GM12878 (cell line): ENCODE results near the gene ADAM19. TPM values are rescaled to one million over a fixed set of nuclear protein-coding genes. Genes with fewer than 3 reads are reported as not detected.

Experiments used
- ATAC-seq: fragments of 200-7000 bp; cut with Tn5 transposase; 3 replicates; pipeline ENCODE4 v1.9.1; 2020; ENCODE audit warnings: mild to moderate bottlenecking, moderate library complexity
- BruUV-seq: library from RNA; stranded (reverse); fragments of 400-500 nt; replicated peaks from 2 replicates; lab custom pipeline; 2021; lab: Mats Ljungman, UMichigan
- CTCF ChIA-PET: fragments of 300-600 bp; sonication (Branson Sonifier 250); formaldehyde crosslinking; extraction: SDS; loops from one replicate; lab custom pipeline; 2021; ENCODE audit warnings: inconsistent platforms; lab: Yijun Ruan, JAX
- POLR2A ChIA-PET: fragments of 350-600 bp; formaldehyde crosslinking; extraction: SDS; loops from one replicate; lab custom pipeline; 2021; ENCODE audit warnings: inconsistent platforms; lab: Charles Lee
- RAD21 ChIA-PET: fragments of 300-600 bp; sonication (Branson Sonifier 250); formaldehyde crosslinking; loops from one replicate; lab custom pipeline; 2023; ENCODE audit warnings: antibody characterized with exemption; ENCODE audit not compliant: unreplicated experiment; lab: Charles Lee
- SMC1A ChIA-PET: fragments of 300-600 bp; sonication (Branson Sonifier 250); formaldehyde crosslinking; loops from one replicate; lab custom pipeline; 2023; ENCODE audit not compliant: unreplicated experiment, uncharacterized antibody; lab: Charles Lee
- DNase-seq: peaks from one replicate; pipeline ENCODE4 v3.0.0-alpha.2; 2011; ENCODE audit warnings: low read depth, low spot score
- FAIRE-seq: peaks from 3 replicates; lab custom pipeline; 2011; peaks lifted over from hg19 to GRCh38; lab: Jason Lieb, UNC
- H2AFZ ChIP-seq: 2 replicates; pipeline ENCODE4 v1.6.0; 2011; ENCODE audit warnings: low read depth, low read length, control low read depth; ENCODE audit not compliant: control insufficient read depth
- H3K27ac ChIP-seq: 2 replicates; pipeline ENCODE4 v1.5.1; 2011; ENCODE audit warnings: control low read depth; ENCODE audit not compliant: control insufficient read depth, insufficient read depth
- H3K27me3 ChIP-seq, 2 experiments: replicated peaks in 1 of 2; 2 replicates each; pipeline versions ENCODE4 v1.6.0 to v1.6.1; 2011; ENCODE audit warnings: low read length in 1 of 2; ENCODE audit not compliant: control insufficient read depth in 2 of 2, insufficient read depth in 2 of 2
- H3K36me3 ChIP-seq, 2 experiments: 2 replicates each; pipeline ENCODE4 v1.5.1; 2011; ENCODE audit warnings: low read length in 1 of 2; ENCODE audit not compliant: control insufficient read depth in 2 of 2, insufficient read depth in 2 of 2
- H3K4me1 ChIP-seq: 2 replicates; pipeline ENCODE4 v1.6.1; 2011; ENCODE audit warnings: mild to moderate bottlenecking, low read length, moderate library complexity, mixed read lengths; ENCODE audit not compliant: control insufficient read depth, insufficient read depth
- H3K4me2 ChIP-seq: 2 replicates; pipeline ENCODE4 v1.6.0; 2011; ENCODE audit warnings: control low read depth; ENCODE audit not compliant: control insufficient read depth, insufficient read depth
- H3K4me3 ChIP-seq: fragments of 200-600 bp; sonication (generic); 2 replicates; pipeline ENCODE4 v1.5.1; 2016
- H3K79me2 ChIP-seq: 2 replicates; pipeline ENCODE4 v1.6.0; 2011; ENCODE audit warnings: low read length; ENCODE audit not compliant: control insufficient read depth, insufficient read depth
- H3K9ac ChIP-seq: 2 replicates; pipeline ENCODE4 v1.8.0; 2011; ENCODE audit warnings: low read length, control low read depth, mixed read lengths; ENCODE audit not compliant: control insufficient read depth, insufficient read depth
- H3K9me3 ChIP-seq: replicated peaks from 3 replicates; pipeline ENCODE4 v1.5.1; 2011; ENCODE audit warnings: mild to moderate bottlenecking, low read length; ENCODE audit not compliant: control insufficient read depth, insufficient read depth
- H4K20me1 ChIP-seq: 2 replicates; pipeline ENCODE4 v1.6.0; 2011; ENCODE audit not compliant: control insufficient read depth, insufficient read depth
- ATF7 ChIP-seq: fragments of 450-650 bp; IDR thresholded peaks from 2 replicates; pipeline ENCODE4 v1.6.1; 2016; ENCODE audit warnings: low read depth, mild to moderate bottlenecking
- BHLHE40 ChIP-seq, 2 experiments: fragments of 450-650 bp in 1 of 2; IDR thresholded peaks; 2 replicates each; pipeline ENCODE4 v1.6.1; 2011 to 2017; ENCODE audit warnings: low read depth in 2 of 2, borderline replicate concordance in 1 of 2, improper control_type of control experiment in 1 of 2, low read length in 1 of 2, mild to moderate bottlenecking in 1 of 2
- BRCA1 ChIP-seq: IDR thresholded peaks from 2 replicates; pipeline ENCODE4 v1.6.1; 2011; ENCODE audit warnings: low read depth, low read length, improper control_type of control experiment
- CREB1 ChIP-seq: IDR thresholded peaks from 2 replicates; pipeline ENCODE4 v1.6.1; 2012; ENCODE audit warnings: low read depth, mild to moderate bottlenecking, inconsistent platforms
- DPF2 ChIP-seq: fragments of 450-650 bp; IDR thresholded peaks from 2 replicates; pipeline ENCODE4 v1.6.1; 2017; ENCODE audit warnings: mild to moderate bottlenecking
- EZH2 ChIP-seq: IDR thresholded peaks from 2 replicates; pipeline ENCODE4 v1.6.1; 2012; ENCODE audit warnings: low read depth, mild to moderate bottlenecking, control low read depth, inconsistent platforms, low read length, borderline replicate concordance; ENCODE audit not compliant: control insufficient read depth
- IKZF2 ChIP-seq, 2 experiments: fragments of 450-650 bp; IDR thresholded peaks; 2 replicates each; pipeline ENCODE4 v1.6.1; 2017; ENCODE audit warnings: mild to moderate bottlenecking in 2 of 2, moderate library complexity in 2 of 2
- JUNB ChIP-seq: IDR thresholded peaks from 2 replicates; pipeline ENCODE4 v1.6.1; 2016; ENCODE audit warnings: antibody characterized with exemption, mild to moderate bottlenecking
- KAT2A ChIP-seq: conservative IDR thresholded peaks from 2 replicates; pipeline ENCODE4 v1.6.1; 2011; ENCODE audit warnings: low read depth, low read length; ENCODE audit not compliant: control insufficient read depth
- LARP7 ChIP-seq: fragments of 450-650 bp; IDR thresholded peaks from 2 replicates; pipeline ENCODE4 v1.6.1; 2017; ENCODE audit warnings: mild to moderate bottlenecking
- MXI1 ChIP-seq: fragments of 150-350 bp; IDR thresholded peaks from 2 replicates; pipeline ENCODE4 v1.6.1; 2011; ENCODE audit warnings: low read depth, mild to moderate bottlenecking, inconsistent platforms, low read length, improper control_type of control experiment
- NFIC ChIP-seq: IDR thresholded peaks from 2 replicates; pipeline ENCODE4 v1.6.1; 2012; ENCODE audit warnings: low read depth, mild to moderate bottlenecking, inconsistent platforms, low read length, moderate library complexity
- PAX5 ChIP-seq: IDR thresholded peaks from 2 replicates; pipeline ENCODE4 v1.6.1; 2011; ENCODE audit warnings: low read depth, low read length, borderline replicate concordance
- POLR2AphosphoS2 ChIP-seq: IDR thresholded peaks from 2 replicates; pipeline ENCODE4 v1.6.1; 2011; ENCODE audit warnings: low read depth, mild to moderate bottlenecking, low read length, improper control_type of control experiment, moderate library complexity
- POLR2AphosphoS5 ChIP-seq: IDR thresholded peaks from 2 replicates; pipeline ENCODE4 v1.6.1; 2011; ENCODE audit warnings: mild to moderate bottlenecking, low read length, inconsistent platforms
- RAD21 ChIP-seq: IDR thresholded peaks from 2 replicates; pipeline ENCODE4 v1.6.1; 2011; ENCODE audit warnings: mild to moderate bottlenecking, low read depth, low read length, moderate library complexity; ENCODE audit not compliant: insufficient read depth
- SKIL ChIP-seq: fragments of 450-650 bp; IDR thresholded peaks from 2 replicates; pipeline ENCODE4 v1.6.1; 2017; ENCODE audit warnings: mild to moderate bottlenecking, low read depth, inconsistent platforms; ENCODE audit not compliant: poor library complexity, severe bottlenecking
- USF2 ChIP-seq: IDR thresholded peaks from 2 replicates; pipeline ENCODE4 v1.6.1; 2011; ENCODE audit warnings: low read depth, low read length, improper control_type of control experiment, borderline replicate concordance
- ZNF217 ChIP-seq: fragments of 450-650 bp; IDR thresholded peaks from 2 replicates; pipeline ENCODE4 v1.6.1; 2017; ENCODE audit warnings: antibody characterized with exemption, mild to moderate bottlenecking
- ZNF24 ChIP-seq: fragments of 450-650 bp; IDR thresholded peaks from 2 replicates; pipeline ENCODE4 v1.6.1; 2017; ENCODE audit warnings: antibody characterized with exemption, mild to moderate bottlenecking
- in situ Hi-C: fragments of 300-500 bp; cut with MboI; formaldehyde crosslinking; loops from 9 replicates; pipeline ENCODE4 v1.14.3; 2018; ENCODE audit warnings: mixed read lengths
- intact Hi-C: fragments of 100-400 bp; cut with micrococcal nuclease; formaldehyde crosslinking; loops from one replicate; pipeline ENCODE4 v1.14.2; 2022; ENCODE audit not compliant: unreplicated experiment
- polyA plus RNA-seq, 11 experiments: library from polyadenylated mRNA; depleted of rRNA in 4 of 11; unstranded in 6 of 11; stranded (reverse) in 5 of 11; fragments of >200 nt; fragmentation: Nextera tagmentation in 4 of 11; fragmentation: Illumina TruSeq in 1 of 11; extraction: Ambion mirVana in 4 of 11; extraction: Trizol in 1 of 11; gene quantifications; 1 replicate in 1 of 11; 2 replicates in 10 of 11; pipeline versions ENCODE4 v1.2.1 to v1.2.3, GENCODE V29; 2011 to 2016; ENCODE audit warnings: inconsistent platforms in 2 of 11, missing spikeins in 2 of 11, low read depth in 1 of 11
- total RNA-seq, 4 experiments: library from RNA; depleted of rRNA in 3 of 4; stranded (reverse); fragments of >200 nt in 3 of 4; fragmentation: Illumina TruSeq in 1 of 4; extraction: Trizol in 1 of 4; gene quantifications; 2 replicates each; pipeline versions ENCODE4 v1.2.1 to v1.2.3, GENCODE V29; 2013 to 2021
- TF ChIP-seq, protein P1 (sequence below): fragments of 450-650 bp; IDR thresholded peaks from 2 replicates; pipeline ENCODE4 v1.6.1; 2017; ENCODE audit warnings: low read depth, mild to moderate bottlenecking, moderate library complexity

ADAM19 gene
- total and polyA plus RNA-seq, 10 of the 15 experiments (the other 5 are each of a cell fraction or from before 2014, with no cell fraction given): 16.0 to 92.8 (median 44.7) TPM

DNA sequence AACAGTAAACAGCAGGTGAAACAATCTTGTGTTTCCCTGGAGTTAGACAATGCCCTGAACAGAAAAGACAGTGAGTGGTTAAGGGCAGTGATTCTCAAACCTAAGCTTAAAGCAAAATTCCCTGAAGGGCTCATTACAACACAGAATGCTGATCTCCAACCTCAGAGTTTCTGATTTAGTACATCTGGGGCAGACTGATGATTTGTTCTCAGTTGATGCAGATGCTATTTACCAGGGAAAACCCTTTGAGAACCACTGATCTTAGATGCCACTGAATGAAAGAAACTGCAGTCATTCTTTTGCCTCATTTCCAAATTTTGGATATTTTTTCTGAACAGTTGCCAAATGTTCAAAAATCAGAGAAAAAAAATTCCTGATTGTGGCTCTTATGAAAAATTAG, 18.7 kb upstream of the ADAM19 start:
- peak overlapping the region; percentile 13; the same call in 1 of the 2 replicates for H3K27ac ChIP-seq
- CTCF ChIA-PET: interaction anchor here (0.7 to 3.4 kb wide), 15 partner anchors 10 to 149 kb away, joined by 3 to 13 read pairs (median 3); partner anchors contain the start of genes LSM11 and THG1L
- intact Hi-C loops: loop anchor here (1.0 to 10.0 kb wide), 4 partner anchors 11 to 679 kb away; no protein-coding TSS in a partner anchor
- TF ChIP-seq USF2 (no peak), DPF2 (0 out of 2 replicates have a peak, but pooled peaks have one; percentile 29), MXI1 (no peak), ATF7 (peak; percentile 22; the same call in 1 of the 2 replicates), EZH2 (no peak), ZNF24 (peak; percentile 87), JUNB (peak; percentile 66), BRCA1 (no peak), POLR2AphosphoS2 (no peak), RAD21 (no peak), CREB1 (no peak), PAX5 (0 out of 2 replicates have a peak, but pooled peaks have one; percentile 25), LARP7 (no peak), SKIL (peak; percentile 64), NFIC (peak; percentile 73; the same call in 1 of the 2 replicates), KAT2A (no peak), BHLHE40 (IDR thresholded peaks at IDR 0.05; ENCODE audit: borderline replicate concordance in 1 of 2, low read depth in 2 of 2, low read length in 1 of 2) (peak in 1 of 2 experiments; percentile 4; a peak in 1 of 4 replicates), POLR2AphosphoS5 (no peak), ZNF217 (no peak), IKZF2 (IDR thresholded peaks at IDR 0.05) (peak; percentile 67 to 68; a peak in 3 of 4 replicates)
- TF ChIP-seq, protein P1, sequence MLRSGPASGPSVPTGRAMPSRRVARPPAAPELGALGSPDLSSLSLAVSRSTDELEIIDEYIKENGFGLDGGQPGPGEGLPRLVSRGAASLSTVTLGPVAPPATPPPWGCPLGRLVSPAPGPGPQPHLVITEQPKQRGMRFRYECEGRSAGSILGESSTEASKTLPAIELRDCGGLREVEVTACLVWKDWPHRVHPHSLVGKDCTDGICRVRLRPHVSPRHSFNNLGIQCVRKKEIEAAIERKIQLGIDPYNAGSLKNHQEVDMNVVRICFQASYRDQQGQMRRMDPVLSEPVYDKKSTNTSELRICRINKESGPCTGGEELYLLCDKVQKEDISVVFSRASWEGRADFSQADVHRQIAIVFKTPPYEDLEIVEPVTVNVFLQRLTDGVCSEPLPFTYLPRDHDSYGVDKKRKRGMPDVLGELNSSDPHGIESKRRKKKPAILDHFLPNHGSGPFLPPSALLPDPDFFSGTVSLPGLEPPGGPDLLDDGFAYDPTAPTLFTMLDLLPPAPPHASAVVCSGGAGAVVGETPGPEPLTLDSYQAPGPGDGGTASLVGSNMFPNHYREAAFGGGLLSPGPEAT: no peak; the same call in 1 of the 2 replicates

More for the DNA sequence above, 18.7 kb upstream of the ADAM19 start:
- ChIA-PET RAD21 (interaction anchor here (0.7 to 9.3 kb wide), 17 partner anchors 8 to 311 kb away, joined by 3 to 90 read pairs (median 7); partner anchors contain the start of genes ADAM19, LSM11 and THG1L), POLR2A (interaction anchor here (0.5 to 4.5 kb wide), 16 partner anchors 9 to 1361 kb away, joined by 3 to 25 read pairs (median 4); partner anchors contain the start of genes SOX30 and THG1L), SMC1A (interaction anchor here (0.7 to 11.0 kb wide), 19 partner anchors 10 to 265 kb away, joined by 3 to 146 read pairs (median 5); partner anchors contain the start of genes C5orf52 and LSM11)
- Histone ChIP-seq H3K79me2 (no peaks in the 10 kb centered on the region), H3K27me3 (no peaks in the 10 kb centered on the region), H3K36me3 (no peaks in the 10 kb centered on the region), H3K4me3 (no peak overlapping the region), H3K9ac (peak overlapping the region; percentile 1; the same call in 1 of the 2 replicates), H3K9me3 (no peaks in the 10 kb centered on the region; the same call in 1 of the 3 replicates), H2AFZ (no peak overlapping the region), H4K20me1 (no peaks in the 10 kb centered on the region), H3K4me2 (peak overlapping the region; percentile 51), H3K4me1 (peaks cover 75% of the 10 kb centered on the region)
- in situ Hi-C loops: no loop called here
- no TSS peak for BruUV-seq
- ATAC-seq: peak; percentile 36
- FAIRE-seq: peak; percentile 7
- no peak for DNase-seq
